Measurements from ENCODE around the gene CFAP46.

GRCh38 chr10:132910901-132911785 lies 31.2 kb downstream of the CFAP46 start:
- TF ChIP-seq CTCF (IDR thresholded peaks at IDR 0.05) (no peak), POLR2A (IDR thresholded peaks at IDR 0.05) (no peak)

All from lower leg skin (tissue), 3 donors.